Ecto neural progenitor cell (in vitro differentiated cells): ENCODE measurements around the gene GALNT7.

Source experiments
- DNase-seq: peaks from one replicate; pipeline ENCODE4 v3.0.0-alpha.2; 2018; ENCODE audit warnings: low spot score

The GALNT7 gene

DNA sequence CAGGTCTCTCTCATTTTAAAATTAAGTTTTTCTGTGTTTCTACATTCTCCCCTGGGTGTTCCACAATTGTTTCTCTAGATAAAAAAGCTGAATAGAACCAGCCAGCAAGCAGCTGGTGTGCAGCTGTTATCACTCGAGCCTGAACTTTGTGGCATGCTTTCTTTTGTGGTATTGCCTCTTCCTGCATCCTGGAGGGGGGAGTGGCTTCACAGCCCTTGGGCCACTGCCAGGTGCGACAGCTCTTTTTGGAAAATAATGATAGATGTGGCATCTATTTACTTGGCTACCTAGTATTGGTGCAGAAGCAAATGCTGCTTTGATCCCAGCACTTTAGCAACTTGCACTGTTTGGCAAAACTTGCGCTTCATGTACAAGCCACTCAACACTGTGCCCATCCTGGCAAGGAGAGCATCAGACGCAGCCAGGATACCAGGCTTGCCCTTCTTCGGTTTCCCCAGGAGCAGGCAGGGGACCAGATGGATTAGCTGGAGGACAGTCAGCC lies 96.1 kb downstream of the GALNT7 start:
- no peak for DNase-seq

DNA sequence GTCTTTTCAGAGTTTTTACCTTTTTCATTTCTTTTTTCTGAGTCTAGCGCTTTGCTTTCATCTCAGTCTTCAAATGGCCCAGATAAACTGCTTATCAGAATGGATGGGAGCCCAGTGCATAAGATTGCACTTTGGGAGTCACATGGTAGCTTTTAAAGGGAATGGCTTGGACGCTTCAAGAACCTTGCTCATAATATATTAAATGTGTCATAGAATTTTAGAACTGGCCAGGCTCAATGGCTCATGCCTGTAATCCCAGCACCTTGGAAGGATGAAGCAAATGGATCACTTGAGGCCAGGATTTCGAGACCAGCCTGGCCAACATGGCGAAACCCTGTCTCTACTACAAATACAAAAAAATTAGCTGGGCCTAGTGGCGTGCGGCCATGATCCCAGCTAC lies 97.1 kb downstream of the GALNT7 start:
- DNase-seq: no peak

DNA sequence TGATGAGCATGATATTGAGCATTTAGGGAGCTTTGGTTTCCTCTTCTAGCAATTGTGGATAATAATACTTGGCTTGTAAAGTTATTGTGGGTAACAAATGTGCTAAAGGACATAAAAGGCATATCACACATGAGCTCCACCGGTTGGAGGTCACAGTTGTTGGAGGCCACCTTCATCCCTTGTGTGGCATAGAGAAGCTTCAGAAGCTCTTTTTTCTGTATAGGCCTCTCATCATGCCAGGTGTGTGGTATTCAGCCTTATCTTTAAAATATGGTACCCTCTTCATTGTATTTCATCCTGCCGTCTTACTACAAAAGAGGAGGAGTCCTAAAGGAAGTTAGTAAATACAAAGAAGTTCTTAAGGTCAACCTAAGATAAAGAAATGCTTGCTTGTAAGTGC lies 99.1 kb downstream of the GALNT7 start:
- DNase-seq: no peak

DNA sequence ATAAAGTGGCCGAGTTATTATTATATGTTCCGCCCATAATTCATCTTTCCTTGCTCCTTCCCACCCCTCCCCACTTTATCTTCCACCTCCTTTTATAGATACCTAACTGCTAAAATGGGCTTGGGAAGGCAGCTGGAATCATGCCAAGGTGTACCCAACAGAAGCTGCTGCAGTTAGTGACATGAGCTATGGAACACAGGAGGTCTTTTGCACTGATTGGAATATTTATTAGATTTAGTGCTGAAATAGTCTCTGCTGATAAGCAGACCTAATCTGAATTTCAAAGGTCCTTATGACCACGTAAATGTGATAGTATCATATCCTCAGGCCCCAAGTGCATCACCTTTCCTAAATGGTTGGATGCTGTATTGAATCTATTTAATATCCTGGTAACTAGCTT lies 100.7 kb downstream of the GALNT7 start:
- no peak for DNase-seq

DNA sequence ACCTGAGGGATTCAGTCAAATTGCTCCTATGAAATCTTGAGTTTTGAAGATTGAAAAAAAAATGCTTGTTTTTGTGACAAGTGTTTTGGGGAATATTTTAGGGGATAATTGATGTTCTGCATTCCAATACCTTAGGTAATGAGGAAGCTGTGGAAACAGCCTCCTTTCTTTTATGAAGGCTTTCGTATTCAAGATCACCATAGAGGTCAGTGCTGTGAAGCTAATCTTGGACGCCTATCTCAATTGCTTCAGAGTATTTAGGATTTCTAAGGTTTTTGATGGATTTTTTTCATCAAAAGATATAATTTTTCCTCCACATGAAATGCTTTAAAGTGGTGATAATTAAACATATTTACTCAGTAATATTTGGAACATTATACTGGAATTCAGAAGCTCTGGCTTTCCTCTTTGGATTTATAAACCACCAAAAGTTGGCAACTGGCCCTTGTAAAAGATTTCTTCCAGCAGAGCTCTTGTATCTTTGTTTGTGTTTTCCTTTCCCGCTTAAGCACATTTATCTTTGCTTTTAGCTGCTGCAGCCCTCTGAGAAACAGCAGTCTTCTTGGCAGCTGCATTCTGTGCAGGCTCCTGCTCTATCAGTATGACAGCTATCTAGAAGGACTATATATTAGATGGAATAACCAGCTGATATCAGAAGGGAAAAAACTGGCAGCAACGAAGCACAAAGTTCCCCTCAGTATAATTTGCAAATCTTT lies 101.9 kb downstream of the GALNT7 start:
- DNase-seq: no peak

DNA sequence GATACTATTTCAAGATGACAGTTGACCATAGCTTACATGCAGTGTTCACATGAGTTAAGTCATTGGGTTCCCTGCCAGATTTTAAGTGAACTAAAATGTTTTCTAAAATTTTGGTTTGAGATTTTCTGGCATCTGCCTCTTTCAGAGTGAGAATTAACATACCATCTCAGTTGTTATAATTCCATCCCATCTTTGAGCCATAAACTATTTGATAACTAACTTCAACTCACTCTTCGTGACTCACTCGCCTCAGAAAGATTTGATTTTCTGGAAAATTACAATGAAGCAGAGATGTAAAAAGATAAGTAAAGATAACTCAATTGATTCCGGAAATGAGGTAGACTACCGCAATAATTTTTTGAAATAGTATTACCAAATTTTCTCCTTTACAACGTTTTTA lies 103.7 kb downstream of the GALNT7 start:
- DNase-seq: no peak

DNA sequence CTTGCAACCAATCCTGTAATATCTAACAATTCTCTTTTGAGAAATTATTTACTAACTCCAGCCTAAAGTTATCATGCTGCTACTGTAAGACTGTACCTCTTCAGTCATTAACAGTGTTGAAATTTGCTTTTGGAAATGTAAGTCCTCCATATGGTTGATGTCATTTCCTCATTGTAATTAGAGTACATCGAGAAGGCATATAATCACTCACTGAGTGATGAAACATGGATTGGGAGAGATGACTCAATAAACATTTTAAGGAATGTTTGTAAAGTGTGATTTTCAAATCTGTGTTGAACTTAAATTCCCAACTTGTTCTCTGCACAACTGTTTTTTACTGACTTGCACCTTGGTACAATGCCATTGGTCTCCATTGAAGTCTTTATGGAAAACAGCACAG lies 104.4 kb downstream of the GALNT7 start:
- DNase-seq: no peak

DNA sequence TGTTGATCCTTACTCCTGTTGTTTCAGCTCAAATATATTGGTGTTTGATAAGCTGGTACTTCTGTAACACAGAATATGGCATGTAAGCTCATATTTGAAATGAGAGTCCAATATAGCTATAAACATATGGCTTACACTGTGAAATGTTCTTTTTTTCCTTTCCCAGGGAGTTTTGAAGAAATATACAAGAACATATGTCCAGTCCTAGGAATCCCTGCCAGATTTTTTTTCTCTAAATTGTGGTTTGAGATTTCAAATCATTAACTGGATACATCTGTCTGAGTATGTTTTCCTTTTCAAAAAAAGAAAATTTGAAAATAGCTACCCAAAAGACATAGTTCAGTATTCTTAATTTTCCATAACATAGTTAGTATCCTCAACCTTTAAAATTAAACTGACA lies 105.3 kb downstream of the GALNT7 start:
- no peak for DNase-seq

DNA sequence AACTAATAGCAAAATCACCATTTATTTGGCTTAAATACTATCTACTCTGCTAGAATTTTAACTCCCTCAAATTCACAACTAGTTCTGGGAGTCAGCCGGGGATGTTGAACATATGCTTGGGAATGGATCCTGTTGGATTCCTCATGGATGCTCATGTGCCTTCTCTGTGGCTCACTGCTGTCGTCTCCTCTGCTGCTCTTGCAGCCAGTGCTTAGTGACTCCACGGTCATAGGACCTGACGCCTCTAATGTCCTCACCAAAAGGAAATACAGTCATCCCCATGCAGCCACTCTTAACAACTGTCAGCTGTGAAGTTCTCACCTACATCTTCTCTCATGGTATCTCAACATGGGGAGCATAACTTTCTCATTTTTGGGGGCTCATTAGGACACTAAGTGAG lies 106.1 kb downstream of the GALNT7 start:
- no peak for DNase-seq

DNA sequence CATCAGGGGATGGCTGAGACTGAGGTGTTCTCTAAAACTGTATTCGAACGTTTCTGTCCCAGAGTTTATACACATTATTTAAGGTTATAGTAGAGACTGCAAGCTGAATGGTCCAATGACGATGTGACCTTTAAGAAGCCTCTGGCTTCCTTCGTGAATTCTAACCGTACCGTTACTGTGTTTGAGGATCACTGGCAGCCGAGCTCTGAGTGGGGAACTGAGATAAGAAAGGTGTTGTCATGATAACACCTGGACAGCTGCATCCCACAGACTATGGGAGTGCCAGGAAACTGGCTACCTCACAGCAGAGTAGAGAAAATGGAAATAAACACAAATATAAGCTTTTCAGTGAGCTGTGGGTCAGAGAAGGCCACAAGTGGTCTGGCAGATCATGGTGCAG lies 106.5 kb downstream of the GALNT7 start:
- DNase-seq: no peak

DNA sequence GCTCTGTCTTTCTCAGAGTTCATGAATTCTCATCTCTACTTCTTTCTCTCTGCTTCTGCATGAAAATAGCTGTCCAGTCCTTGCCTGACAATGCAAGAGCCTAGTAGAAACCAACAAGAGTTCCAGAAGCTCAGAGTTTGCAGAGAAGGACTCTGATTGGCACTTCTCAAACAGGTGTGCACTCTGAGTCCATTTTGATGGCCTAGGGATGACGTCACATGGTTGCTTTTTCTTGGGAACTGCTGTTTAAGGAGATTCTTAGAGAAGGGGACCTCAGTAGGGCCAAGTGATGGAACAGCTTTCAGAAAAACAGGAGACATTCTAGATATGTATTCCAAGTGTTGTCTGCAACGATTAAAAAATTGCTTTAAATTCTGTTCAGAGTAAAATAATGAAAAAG lies 108.7 kb downstream of the GALNT7 start:
- DNase-seq: no peak

DNA sequence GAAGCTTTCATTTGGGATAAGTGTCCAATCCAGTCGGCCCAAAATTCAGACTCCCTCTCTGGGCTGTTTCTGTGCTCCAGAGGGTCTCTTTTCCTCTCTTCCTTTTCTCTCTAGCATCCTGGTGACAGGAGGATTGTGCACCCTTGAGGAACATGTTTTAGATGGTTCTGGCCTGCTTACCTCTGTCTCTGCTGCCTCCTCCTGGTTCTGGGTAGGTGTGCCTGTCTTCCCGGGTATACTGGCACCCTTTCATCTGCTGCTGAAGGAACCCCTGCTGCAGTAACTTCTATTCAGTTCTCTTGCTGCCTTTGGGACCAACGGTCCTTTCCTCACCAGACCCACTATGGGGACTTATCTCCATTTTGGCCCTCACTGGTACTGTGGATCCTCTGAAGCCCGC lies 112.4 kb downstream of the GALNT7 start:
- DNase-seq: no peak

DNA sequence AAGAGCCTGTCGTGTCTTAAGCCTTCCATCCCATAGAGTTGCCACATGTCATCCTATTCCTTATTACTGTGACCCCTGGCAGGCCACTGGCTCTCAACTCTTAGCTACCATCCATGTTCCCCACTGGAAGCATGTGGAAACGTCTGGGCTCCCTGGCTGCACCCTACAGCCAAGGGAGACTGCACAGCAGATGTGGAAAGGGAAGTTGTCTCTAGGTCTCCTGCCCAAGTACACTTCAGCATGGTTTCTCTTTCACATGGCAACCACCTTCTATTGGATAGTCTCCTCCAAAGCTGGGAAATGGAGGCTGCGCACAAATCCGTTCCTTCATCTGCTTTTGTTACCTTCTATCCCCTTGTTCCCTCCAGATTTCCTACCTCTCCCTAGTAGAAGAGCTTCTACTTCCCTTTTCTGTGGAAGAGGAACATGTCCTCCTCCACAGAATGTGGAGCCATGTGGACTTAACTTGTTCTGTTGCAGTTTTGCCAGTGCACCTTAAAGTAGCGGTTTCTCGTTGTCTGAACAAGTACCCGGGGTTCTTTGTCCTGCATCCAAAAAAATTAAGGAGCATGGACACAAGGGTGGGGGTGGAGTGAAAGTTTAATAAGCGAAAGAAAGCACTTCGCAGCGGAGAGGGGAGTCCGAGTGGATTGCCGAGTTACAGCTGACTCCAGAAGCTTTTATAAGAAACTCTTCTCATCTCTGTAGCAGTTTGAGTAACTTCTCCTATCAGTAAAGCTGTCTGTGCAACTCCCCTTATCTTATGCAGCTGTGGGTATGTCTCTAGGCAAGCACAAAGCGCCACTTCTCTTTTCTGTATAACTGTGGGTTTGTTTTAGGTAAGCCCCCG lies 113.0 kb downstream of the GALNT7 start:
- no peak for DNase-seq

DNA sequence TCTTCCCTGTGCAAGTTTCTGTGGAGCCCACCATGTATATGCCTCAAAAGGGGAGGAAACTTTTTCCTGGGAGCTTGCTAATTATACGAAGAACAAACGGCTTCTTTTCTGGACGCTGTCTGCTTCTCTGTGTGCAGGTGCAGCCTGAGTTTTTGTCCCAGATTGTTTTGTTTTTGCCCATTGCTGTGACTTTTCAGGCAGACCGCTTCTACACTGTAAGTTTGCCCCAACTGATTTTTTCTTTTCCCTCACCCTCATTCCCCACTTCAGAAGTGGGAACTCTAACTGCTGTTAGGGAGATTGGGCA lies 113.6 kb downstream of the GALNT7 start:
- no peak for DNase-seq

DNA sequence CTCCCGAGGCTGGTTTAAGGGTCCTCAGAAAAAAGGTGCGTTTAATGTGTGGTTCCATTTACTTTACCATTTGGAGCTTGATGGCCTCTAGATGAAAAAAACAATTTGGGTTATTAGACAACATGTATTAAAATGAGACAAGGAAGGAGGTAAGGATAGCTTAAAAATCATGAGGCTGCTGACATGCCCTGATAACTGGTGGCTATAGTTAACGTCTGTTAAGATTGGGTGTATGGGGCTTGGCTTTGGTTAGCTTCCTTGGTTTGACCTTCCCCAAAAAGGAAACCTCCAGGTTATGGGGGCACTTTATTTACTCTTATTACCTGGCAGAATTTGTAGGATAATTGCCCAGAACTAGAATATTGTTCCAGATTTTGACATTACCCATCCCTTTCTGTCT lies 114.0 kb downstream of the GALNT7 start:
- DNase-seq: no peak

DNA sequence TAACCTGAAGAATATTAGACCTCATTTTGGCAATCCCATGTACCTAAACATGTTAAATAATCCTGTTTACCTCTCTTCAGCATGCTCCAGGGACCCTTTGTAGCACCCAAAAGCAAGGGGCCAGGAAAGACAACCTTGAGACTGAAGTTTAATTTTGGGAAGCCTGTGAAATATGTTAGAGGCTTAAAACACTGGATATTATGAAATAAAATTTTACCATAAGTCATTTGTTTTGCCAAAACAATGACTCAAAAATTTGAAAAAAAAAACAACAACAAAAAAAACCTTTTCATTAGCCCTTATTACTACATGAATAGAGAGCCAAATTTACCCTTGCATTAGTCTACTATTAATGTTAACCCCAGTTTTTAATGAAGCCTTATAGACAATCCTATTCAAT lies 115.9 kb downstream of the GALNT7 start:
- DNase-seq: no peak

DNA sequence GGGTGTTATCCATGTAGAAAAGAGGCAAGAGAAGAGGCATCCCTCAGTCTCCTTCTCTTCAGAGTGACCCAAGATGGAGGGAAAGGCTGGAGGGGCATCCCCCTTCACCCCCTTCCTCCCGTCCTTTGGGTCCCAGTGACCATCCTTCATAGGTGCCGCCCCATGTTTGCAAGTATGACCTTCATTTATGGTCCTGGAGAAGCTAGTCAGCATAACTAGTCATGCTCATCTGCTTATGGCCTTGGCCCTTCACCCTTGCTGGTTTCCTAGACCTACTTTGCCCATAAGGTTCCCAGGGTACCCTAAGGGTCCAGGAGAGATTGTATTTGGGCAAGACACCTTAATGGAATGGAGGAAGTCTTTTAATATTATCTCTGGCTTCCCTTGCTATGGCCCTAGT lies 118.9 kb downstream of the GALNT7 start:
- DNase-seq: no peak

DNA sequence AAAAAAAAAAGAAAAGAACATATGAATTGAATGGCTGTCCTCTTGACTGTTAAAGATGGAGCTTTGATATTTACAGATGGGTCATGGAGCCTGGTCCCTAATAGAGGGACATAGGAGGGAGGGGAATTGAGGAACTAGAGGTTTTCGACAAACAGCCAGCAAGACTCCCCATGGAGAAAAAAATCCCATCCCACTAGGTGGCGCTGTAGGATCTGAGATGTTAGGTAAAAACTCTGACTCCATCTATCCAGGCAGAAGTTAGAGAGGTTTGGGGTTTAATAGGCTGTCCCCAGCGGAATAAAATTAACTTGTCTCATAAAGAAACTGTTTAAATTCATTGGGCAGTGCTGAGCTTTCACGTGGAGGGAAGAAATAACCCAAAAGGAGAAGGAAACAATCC lies 119.7 kb downstream of the GALNT7 start:
- no peak for DNase-seq

DNA sequence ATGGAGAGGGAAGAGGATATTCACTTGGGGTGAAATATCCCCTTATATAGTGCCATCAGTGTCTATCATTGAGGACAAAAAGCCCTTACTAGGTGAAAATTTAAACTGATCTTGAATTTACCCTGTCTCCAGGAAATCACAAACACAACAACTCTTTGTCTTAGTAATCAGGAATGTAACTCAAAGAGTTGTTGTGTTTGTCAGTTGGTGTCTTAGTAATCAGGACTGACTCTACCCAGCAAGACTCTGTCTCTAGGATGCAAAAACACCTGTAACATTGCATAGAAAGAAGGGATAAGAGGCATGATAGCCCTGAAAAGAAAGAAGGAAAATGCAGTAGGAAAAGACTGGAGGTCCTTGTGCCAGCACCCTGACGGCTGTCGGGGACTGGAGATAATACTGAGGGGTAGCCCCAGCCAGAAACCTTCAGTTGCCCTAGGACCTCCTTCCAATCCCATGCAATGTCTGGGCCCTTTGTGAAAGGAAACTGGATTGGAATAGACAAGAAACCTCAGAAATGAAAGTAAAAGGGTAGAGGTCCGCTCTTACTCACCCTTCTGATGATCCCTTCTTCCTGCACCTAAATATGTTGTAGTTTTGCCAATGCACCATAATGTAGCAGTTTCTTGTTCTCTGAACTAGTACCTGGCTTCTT lies 120.2 kb downstream of the GALNT7 start:
- no peak for DNase-seq

DNA sequence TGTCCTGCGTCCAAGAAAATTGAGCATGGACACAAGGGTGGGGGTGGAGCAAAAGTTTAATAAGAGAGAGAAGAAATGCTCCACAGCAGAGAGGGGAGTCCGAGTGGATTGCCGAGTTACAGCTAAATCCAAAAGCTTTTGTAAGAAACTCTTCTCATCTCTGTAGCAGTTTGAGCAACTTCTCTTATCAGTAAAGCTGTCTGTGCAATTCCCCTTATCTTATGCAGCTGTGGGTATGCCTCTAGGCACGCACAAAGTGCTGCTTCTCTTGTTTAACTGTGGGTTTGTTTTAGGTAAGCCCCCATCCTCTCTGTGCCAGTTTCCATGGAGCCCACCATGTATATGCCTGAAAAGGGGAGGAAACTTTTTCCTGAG lies 120.7 kb downstream of the GALNT7 start:
- DNase-seq: no peak

DNA sequence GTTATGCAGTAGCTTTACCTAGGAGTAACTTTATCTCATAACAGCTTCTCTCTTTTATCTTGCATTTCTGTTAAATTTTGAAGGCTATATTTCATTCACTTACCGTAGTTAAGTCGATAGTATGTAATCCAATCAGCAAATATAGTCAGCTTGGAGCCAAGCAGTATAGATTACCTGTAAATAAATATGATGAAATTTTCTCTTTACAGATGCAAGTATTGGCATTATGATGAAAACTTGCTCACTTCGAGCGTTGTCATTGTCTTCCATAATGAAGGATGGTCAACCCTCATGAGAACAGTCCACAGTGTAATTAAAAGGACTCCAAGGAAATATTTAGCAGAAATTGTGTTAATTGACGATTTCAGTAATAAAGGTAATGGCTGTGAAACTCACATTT lies 123.3 kb downstream of the GALNT7 start:
- no peak for DNase-seq

DNA sequence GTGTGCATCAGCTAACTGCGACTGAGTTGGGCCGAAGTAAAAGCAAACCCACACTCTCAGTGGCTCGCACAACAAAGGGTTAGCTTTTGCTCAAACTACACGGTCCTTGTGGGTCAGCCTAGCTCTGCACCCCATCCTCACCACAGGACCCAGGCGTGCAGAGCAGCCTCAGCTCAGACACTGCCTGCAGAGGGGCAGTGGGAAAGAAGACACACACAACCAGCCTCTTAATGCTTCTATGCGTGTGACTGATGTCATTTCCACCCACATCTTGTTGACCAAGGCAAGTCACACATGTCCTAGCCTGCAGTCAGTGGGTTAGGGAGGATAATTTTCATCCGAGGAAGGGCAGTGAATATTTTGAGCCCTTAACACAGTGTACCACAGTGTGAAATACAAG lies 125.1 kb downstream of the GALNT7 start:
- DNase-seq: no peak

DNA sequence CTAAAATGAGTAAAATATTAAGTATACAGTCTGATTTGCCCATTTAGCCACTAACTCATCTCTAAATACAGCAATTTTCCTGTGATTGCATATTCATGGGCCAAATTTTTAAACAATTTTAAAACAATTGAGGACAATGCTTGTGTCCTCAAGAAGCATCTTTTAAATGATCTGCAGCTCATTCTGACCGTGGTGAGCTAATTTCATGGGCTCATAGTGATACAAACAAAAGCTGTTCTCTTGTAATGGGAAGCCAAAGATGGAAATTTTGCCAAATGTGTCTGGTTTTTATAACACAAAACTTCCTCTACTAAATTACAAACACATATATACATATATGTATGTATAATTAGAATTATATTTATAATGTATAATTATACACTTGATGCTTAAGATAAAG lies 125.8 kb downstream of the GALNT7 start:
- DNase-seq: no peak
